Ishikawa (cell line): ENCODE data around the gene GRK5.

Experiments used
- EP300 ChIP-seq: IDR thresholded peaks from 2 replicates; pipeline ENCODE4 v1.6.1; 2012; ENCODE audit warnings: borderline replicate concordance
- FOXM1 ChIP-seq: IDR thresholded peaks from 2 replicates; pipeline ENCODE4 v1.6.1; 2012; ENCODE audit warnings: low read depth, borderline replicate concordance
- MAX ChIP-seq: IDR thresholded peaks from 2 replicates; pipeline ENCODE4 v1.6.1; 2012
- RAD21 ChIP-seq: IDR thresholded peaks from 2 replicates; pipeline ENCODE4 v1.6.1; 2012; ENCODE audit warnings: low read depth
- USF1 ChIP-seq: IDR thresholded peaks from 2 replicates; pipeline ENCODE4 v1.6.1; 2012
- ZBTB7A ChIP-seq: IDR thresholded peaks from 2 replicates; pipeline ENCODE4 v1.6.1; 2012; ENCODE audit warnings: low read depth

- TF ChIP-seq ZBTB7A (no peak), USF1 (no peak), FOXM1 (no peak), EP300 (no peak), RAD21 (no peak), MAX (no peak)
Measured at GRCh38 chr10:119292968-119293760, 85.8 kb downstream of the GRK5 start.
